ENCODE data around the gene MSGN1.

The MSGN1 gene

GRCh38 chr2:17846676-17847075, 30.4 kb downstream of the MSGN1 start:
- in situ Hi-C loops (cut with MboI; ENCODE audit: low sequenced_read_pairs), result loop anchor here (25.0 kb wide), 1 partner anchor 316 kb away; no protein-coding TSS in a partner anchor

DNA sequence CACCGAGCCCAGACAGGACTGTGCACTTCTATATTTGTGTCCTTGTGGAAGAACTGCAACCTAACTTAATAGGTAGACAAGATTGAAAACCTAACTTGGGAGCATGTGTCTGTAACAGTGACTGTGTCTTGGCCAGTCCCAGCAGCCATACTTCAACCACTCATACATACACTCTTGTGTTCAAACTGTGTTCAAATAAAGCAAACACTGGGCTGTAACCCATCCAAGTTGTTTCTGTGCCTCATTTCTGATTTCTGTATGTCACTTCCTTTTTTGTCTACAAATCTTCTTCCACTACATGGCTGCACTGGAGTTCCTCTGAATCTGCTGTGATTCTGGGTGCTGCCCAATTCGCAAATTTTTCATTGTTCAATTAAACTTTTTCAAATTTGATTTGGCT, 31.0 kb downstream of the MSGN1 start:
- in situ Hi-C loops (cut with MboI; ENCODE audit: low sequenced_read_pairs), result loop anchor here (25.0 kb wide), 1 partner anchor 315 kb away; no protein-coding TSS in a partner anchor

GRCh38 chr2:17849275-17849674, 33.0 kb downstream of the MSGN1 start:
- in situ Hi-C loops (cut with MboI; ENCODE audit: low sequenced_read_pairs), result loop anchor here (25.0 kb wide), 1 partner anchor 313 kb away; no protein-coding TSS in a partner anchor

- in situ Hi-C loops (cut with MboI; ENCODE audit: low sequenced_read_pairs), result no loop called here
Observed at GRCh38 chr2:17850151-17850550, 33.9 kb downstream of the MSGN1 start.

DNA sequence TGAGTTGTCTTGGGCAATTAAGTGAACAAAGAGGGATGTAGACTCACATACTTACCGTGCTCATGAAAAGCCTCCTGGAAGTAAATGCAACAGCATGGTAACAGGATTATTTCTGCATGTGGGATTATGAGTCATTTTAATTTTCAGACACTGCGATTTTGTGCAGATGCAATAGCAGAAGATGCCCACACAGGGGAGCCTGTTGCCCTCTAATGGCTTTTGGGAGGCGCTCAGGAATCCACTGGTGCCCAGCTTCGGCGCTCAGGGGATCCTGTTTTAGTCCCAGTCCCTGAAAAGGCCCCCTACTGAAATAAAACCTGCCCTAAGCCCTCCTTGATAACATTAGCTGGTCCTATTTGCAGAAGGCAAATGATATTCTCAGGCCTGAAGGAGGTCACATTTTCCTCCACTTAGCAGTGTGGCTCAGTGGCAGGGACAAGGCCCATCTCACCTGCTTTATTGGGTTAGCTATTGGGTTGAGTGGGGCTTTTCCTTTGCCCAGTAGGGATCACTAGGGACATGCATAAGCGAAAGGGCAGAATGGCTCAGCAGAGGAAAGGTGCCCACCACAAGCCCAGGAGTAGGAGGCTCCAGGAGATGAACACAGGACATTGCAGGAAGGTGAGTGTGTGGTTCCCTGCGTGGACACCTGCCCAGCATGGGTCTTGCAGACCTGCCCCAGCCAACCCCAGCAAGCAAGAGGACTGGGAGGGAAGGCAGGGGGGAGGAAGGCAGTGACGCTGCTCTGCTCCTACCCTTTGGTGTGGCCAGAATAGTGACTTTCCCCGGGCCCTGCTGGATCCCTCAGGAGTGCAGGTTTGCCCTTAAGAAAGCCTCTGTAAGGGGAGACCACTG, 35.7 kb downstream of the MSGN1 start:
- in situ Hi-C loops (cut with MboI; ENCODE audit: low sequenced_read_pairs), result no loop called here

DNA sequence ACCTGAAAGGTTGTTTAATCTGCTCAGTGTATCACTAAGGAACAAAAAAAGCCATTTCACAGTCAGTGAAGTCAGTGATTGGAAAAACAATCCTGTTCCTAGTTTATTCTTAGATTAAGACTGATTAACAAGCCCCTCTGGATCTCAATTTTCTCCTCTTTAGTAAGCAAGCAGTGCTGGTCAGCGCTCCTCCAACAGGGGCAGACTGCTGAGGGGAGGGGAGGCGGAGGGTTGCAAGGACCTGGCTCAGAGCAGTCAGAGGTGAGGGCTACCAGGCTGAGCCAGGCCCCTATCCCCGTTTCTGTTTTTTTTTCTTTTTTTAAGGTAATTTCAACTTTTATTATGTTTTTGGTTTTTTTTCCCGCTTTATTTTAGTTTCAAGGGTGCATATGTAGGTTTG, 37.5 kb downstream of the MSGN1 start:
- in situ Hi-C loops (cut with MboI; ENCODE audit: low sequenced_read_pairs), result no loop called here

GRCh38 chr2:17857021-17857420, 40.8 kb downstream of the MSGN1 start:
- in situ Hi-C loops (cut with MboI; ENCODE audit: low sequenced_read_pairs), result no loop called here

DNA sequence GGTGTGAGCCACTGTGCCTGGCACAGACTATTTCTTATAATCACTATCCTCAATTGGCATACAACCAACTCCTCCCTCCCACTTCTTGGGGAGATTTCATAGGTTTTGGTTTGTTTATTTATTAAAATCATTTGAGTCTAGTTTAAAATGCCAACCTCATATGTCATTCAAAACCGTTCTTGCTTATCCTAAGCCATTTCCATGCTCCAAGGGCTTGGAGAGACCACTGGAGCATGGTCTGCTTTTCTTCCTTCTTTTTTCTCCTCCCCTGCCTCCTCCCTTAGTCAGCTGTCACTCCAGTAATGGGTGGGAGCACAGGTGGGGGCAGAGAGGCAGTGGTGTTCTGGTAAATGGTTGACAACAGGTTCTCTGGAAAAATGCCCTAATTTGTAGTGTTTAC, 41.8 kb downstream of the MSGN1 start:
- in situ Hi-C loops (cut with MboI; ENCODE audit: low sequenced_read_pairs), result no loop called here

GRCh38 chr2:17863539-17863938, 47.3 kb downstream of the MSGN1 start:
- in situ Hi-C loops (cut with MboI; ENCODE audit: low sequenced_read_pairs), result no loop called here

GRCh38 chr2:17864676-17865075, 48.4 kb downstream of the MSGN1 start:
- in situ Hi-C loops (cut with MboI; ENCODE audit: low sequenced_read_pairs), result no loop called here

GRCh38 chr2:17867133-17867532, 50.9 kb downstream of the MSGN1 start:
- in situ Hi-C loops (cut with MboI; ENCODE audit: low sequenced_read_pairs), result no loop called here
